Epithelial cell of proximal tubule (primary cell): ENCODE data around the gene PCNT. TPM values are rescaled to one million over a fixed set of nuclear protein-coding genes. Genes with fewer than 3 reads are reported as not detected.
"Not testable (repeated sequence)": the region's sequence is repeated elsewhere in the genome, so short reads cannot be mapped to it uniquely, and the experiment has no call there.

Experiments
- DNase-seq: peaks from one replicate; pipeline ENCODE4 v3.0.0-alpha.2; 2011; ENCODE audit warnings: low read depth
- H3K4me3 ChIP-seq: 2 replicates; pipeline ENCODE4 v1.5.1; 2011; ENCODE audit warnings: low read depth, mild to moderate bottlenecking, low read length
- total RNA-seq: library from RNA; depleted of rRNA; stranded (reverse); fragments of >200 nt; gene quantifications from 2 replicates; pipeline ENCODE4 v1.2.3, GENCODE V29; 2015
- TF ChIP-seq, protein P1 (sequence below): conservative IDR thresholded peaks from 2 replicates; pipeline ENCODE4 v1.5.1; 2012; ENCODE audit warnings: low read depth, mild to moderate bottlenecking, low read length

The PCNT gene
- total RNA-seq, 1 donor from 2014 or later: 18.7 TPM

DNA sequence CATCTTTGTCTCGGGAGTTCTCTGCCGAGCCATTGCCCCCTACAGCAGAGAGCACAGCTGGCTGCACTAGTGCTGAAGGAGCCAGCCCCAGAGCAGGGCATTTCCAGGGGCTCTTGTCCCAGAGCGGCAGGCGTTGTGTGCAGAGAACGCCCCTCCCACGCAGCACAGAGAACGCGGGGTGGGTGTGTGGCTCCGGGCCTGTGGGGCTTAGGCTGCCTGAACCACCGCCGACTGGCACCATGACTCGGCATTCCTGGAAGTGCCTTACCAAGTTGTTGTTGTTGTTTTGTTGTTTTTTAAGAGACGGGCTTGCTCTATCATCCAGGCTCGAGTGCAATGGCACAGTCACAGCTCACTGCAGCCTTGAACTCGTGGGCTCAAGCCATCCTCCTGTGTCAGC lies 119.0 kb downstream of the PCNT start:
- no peak for DNase-seq
- no peak overlapping the region for H3K4me3 ChIP-seq

DNA sequence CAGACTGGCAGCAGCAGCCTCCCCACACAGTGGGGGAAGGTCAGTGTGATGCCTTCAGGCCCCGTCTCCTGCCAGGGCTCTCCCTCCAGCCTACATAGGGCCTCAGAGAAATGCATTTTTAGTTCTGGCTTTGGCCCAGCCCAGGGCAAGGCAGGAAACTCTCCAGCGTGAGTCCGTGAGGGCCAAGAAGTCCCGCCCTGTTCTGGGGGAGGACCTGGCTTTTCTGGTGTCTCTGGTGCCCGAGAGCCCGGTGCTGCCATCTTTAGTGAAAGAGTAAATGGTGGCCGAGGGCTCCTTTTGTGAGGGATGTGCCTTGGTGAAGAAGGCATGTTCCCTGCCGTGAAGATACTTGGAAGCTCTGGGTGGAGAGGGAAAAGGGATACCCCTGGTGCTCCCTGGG lies 120.0 kb downstream of the PCNT start:
- TF ChIP-seq, protein P1, sequence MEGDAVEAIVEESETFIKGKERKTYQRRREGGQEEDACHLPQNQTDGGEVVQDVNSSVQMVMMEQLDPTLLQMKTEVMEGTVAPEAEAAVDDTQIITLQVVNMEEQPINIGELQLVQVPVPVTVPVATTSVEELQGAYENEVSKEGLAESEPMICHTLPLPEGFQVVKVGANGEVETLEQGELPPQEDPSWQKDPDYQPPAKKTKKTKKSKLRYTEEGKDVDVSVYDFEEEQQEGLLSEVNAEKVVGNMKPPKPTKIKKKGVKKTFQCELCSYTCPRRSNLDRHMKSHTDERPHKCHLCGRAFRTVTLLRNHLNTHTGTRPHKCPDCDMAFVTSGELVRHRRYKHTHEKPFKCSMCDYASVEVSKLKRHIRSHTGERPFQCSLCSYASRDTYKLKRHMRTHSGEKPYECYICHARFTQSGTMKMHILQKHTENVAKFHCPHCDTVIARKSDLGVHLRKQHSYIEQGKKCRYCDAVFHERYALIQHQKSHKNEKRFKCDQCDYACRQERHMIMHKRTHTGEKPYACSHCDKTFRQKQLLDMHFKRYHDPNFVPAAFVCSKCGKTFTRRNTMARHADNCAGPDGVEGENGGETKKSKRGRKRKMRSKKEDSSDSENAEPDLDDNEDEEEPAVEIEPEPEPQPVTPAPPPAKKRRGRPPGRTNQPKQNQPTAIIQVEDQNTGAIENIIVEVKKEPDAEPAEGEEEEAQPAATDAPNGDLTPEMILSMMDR: no peak
- DNase-seq: no peak
- no peak overlapping the region for H3K4me3 ChIP-seq

More for the DNA sequence above, 119.0 kb downstream of the PCNT start:
- TF ChIP-seq, protein P1: no peak

DNA sequence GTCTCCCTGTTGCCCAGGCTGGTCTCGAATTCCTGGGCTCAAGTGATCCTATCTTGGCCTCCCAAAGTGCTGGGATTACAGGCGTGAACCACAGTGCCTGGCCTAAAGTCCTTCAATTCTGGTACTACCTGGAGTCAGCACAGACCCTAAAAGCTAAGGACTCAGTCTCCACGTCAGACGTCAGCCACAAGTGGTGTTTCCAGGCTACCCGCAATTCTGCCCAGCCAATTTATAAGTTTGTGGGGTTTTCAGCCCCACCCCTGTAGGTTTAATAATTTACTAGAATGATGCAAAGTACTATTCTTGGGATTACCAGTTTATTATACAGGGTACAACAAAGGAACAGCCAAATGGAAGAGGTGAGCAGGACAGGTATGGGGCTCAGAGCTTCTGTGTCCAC lies 124.2 kb downstream of the PCNT start:
- no peak overlapping the region for H3K4me3 ChIP-seq
- no peak for DNase-seq
- TF ChIP-seq, protein P1: no peak

DNA sequence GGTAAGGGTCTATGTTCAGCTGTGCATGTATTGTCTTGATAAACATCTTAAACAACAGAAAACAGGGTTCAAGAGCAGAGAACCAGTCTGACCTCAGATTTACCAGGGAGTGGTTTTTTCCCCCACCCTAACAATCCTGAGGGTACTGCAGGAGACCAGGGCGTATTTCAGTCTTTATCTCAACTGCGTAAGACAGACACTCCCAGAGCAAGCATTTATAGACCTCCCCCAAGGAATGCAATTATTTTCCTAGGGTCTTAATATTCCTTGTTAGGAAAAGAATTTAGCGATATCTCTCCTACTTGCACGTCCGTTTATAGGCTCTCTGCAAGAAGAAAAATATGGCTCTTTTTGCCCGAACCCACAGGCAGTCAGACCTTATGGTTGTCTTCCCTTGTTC lies 124.9 kb downstream of the PCNT start:
- H3K4me3 ChIP-seq, DNase-seq: not testable (repeated sequence)

DNA sequence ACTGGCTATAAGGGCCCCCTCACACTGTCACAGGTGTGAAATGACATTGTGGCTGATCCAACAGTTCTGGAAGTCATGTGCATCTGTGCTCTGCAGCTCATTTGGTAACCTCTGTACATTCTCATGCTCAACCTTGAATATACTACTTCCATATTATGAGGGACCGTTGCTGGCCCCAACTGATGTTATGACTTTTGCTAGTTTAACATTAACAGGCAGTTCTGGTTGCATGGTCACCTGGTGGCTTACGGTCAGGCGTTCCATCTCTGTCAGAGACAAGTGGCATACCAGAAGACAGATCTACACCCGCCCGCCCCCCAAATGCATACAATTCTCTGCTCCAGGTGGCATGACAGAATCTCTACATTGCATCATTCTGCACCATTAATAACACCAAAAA lies 128.8 kb downstream of the PCNT start:
- DNase-seq: no peak
- no peak overlapping the region for H3K4me3 ChIP-seq
- TF ChIP-seq, protein P1: no peak

DNA sequence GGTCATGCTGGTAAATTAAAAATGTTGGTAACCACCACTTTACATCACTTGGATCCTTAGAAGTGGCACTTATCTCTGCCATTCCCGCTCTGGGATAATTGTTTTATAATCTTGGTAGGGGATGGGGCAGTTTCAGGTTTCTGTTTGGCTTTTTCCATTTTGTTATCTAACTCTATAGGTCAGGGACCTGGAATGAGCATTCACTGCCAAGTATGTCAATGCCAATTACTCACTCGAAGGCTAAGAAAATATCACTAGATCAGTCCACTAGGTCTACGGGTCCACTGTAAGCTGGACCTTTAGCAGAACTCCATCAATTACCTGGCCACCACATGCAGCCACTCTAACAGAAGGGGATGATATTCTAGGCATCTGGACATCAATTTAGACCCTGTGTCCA lies 130.2 kb downstream of the PCNT start:
- no peak for DNase-seq
- TF ChIP-seq, protein P1: no peak
- no peak overlapping the region for H3K4me3 ChIP-seq

DNA sequence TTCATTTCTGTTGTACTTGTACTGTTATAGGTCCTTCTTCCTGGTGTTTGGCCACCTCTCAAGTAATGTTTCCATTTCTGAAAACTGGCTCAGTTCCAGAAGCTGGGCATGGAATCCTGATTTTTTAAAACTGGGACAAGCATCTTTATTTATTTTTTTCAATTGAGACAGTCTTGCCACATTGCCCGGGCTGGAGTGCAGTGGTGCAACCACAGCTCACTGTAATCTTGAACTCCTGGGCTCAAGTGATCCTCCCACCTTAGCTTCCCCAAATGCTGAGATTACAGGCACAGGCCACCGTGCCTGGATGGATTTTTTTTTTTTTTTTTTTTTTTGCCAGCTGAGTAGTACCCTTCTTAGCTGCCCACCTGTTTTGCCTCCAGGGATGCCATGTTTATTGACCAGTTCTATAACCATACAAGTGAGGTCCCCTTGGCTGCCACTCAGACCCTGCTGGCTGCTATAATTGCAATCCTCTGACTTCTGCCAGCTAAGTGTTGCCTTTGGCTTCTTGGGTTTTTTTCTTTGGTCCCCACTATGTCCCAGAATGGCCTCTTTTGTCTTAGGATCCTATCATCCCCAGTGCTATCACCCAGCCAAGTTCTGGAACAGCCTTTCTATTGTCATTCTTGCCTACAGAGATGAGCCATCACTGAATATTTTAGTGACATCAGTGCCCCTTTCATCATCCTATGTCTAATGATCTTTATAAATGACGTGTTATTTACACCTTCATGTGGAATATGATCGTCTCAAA lies 130.9 kb downstream of the PCNT start:
- DNase-seq: no peak
- H3K4me3 ChIP-seq: no peak overlapping the region
- TF ChIP-seq, protein P1: no peak
